B cell (primary cell): ENCODE measurements around the gene KRTAP5-9. TPM values are rescaled to one million over a fixed set of nuclear protein-coding genes. Genes with fewer than 3 reads are reported as not detected.

Experiments
- ATAC-seq: fragments of 200-7000 bp; cut with Tn5 transposase; one replicate; pipeline ENCODE4 v1.10.0; 2021; ENCODE audit warnings: low read depth, mild to moderate bottlenecking, moderate number of reproducible peaks, moderate library complexity
- CTCF ChIA-PET: fragments of 350-600 bp; sonication (Branson Sonifier 250); formaldehyde crosslinking; loops from one replicate; lab custom pipeline; 2021; ENCODE audit warnings: antibody characterized with exemption, inconsistent platforms; lab: Charles Lee
- POLR2A ChIA-PET: fragments of 350-600 bp; sonication (Branson Sonifier 250); formaldehyde crosslinking; loops from one replicate; lab custom pipeline; 2021; ENCODE audit warnings: antibody characterized with exemption; lab: Charles Lee
- DNase-seq: peaks from one replicate; pipeline ENCODE4 v3.0.0; 2013
- H2AFZ ChIP-seq: 2 replicates; pipeline ENCODE4 v1.6.1; 2012; ENCODE audit warnings: mild to moderate bottlenecking, low read depth, low read length; ENCODE audit not compliant: insufficient read depth, poor library complexity, severe bottlenecking
- H3K27ac ChIP-seq, 2 donors: 1 replicate in 1 of 2; 2 replicates in 1 of 2; pipeline ENCODE4 v1.5.1; 2012 to 2013; ENCODE audit warnings: low read length in 2 of 2, mild to moderate bottlenecking in 2 of 2, moderate library complexity in 1 of 2
- H3K27me3 ChIP-seq, 4 experiments: fragments of 200-600 bp in 1 of 4; sonication (generic) in 1 of 4; replicated peaks in 1 of 4; 1 replicate in 2 of 4; 2 replicates in 2 of 4; pipeline versions ENCODE4 v1.6.1 to v1.7.0; 2013 to 2016; ENCODE audit warnings: low read length in 3 of 4, mild to moderate bottlenecking in 2 of 4, mixed read lengths in 1 of 4, moderate library complexity in 1 of 4; ENCODE audit not compliant: insufficient read depth in 4 of 4, control insufficient read depth in 3 of 4; ENCODE audit errors: control extremely low read depth in 1 of 4
- H3K36me3 ChIP-seq, 2 experiments: replicated peaks in 1 of 2; 1 replicate in 1 of 2; 2 replicates in 1 of 2; pipeline versions ENCODE4 v1.6.1 to v1.7.1; 2013; ENCODE audit warnings: low read length in 1 of 2; ENCODE audit not compliant: insufficient read depth in 2 of 2, control insufficient read depth in 1 of 2; ENCODE audit errors: control extremely low read depth in 1 of 2, extremely low read depth in 1 of 2
- H3K4me1 ChIP-seq, 2 donors: fragments of 200-600 bp in 1 of 2; sonication (generic) in 1 of 2; 1 replicate in 1 of 2; 2 replicates in 1 of 2; pipeline versions ENCODE4 v1.5.1 to v1.6.1; 2013 to 2017; ENCODE audit warnings: low read length in 2 of 2; ENCODE audit not compliant: control insufficient read depth in 2 of 2, insufficient read depth in 2 of 2
- H3K4me2 ChIP-seq: replicated peaks from 2 replicates; pipeline ENCODE3; 2012; ENCODE audit warnings: mild to moderate bottlenecking, low read depth, low read length; ENCODE audit not compliant: poor library complexity, severe bottlenecking
- H3K4me3 ChIP-seq, 5 experiments: fragments of 200-600 bp in 1 of 5; sonication (generic) in 1 of 5; 1 replicate in 3 of 5; 2 replicates in 2 of 5; pipeline versions ENCODE4 v1.5.1 to v1.7.0; 2011 to 2016; ENCODE audit warnings: low read length in 4 of 5, mild to moderate bottlenecking in 4 of 5, low read depth in 2 of 5, control low read depth in 1 of 5, moderate library complexity in 1 of 5; ENCODE audit not compliant: insufficient read depth in 1 of 5; ENCODE audit errors: control extremely low read depth in 1 of 5, extremely low read depth in 1 of 5
- H3K79me2 ChIP-seq: fragments of 200-600 bp; sonication (generic); one replicate; pipeline ENCODE4 v1.6.0; 2016; ENCODE audit warnings: low read length; ENCODE audit not compliant: control insufficient read depth, insufficient read depth
- H3K9ac ChIP-seq: fragments of 200-600 bp; sonication (generic); 2 replicates; pipeline ENCODE4 v1.6.1; 2017; ENCODE audit warnings: mild to moderate bottlenecking, low read length, moderate library complexity
- H3K9me3 ChIP-seq, 3 donors: one replicate each; pipeline versions ENCODE4 v1.6.1 to v1.7.1; 2013; ENCODE audit warnings: low read length in 2 of 3; ENCODE audit not compliant: control insufficient read depth in 2 of 3, insufficient read depth in 1 of 3; ENCODE audit errors: control extremely low read depth in 1 of 3
- H4K20me1 ChIP-seq: 2 replicates; pipeline ENCODE4 v1.6.0; 2012; ENCODE audit warnings: mild to moderate bottlenecking, low read length; ENCODE audit not compliant: insufficient read depth, control insufficient read depth, poor library complexity, severe bottlenecking
- H3K27ac Mint-ChIP-seq: one replicate; pipeline ENCODE4 v1.8.0; 2021; ENCODE audit warnings: mixed read lengths
- H3K27me3 Mint-ChIP-seq: one replicate; pipeline ENCODE4 v1.8.0; 2021; ENCODE audit warnings: mixed read lengths
- H3K4me1 Mint-ChIP-seq: one replicate; pipeline ENCODE4 v1.8.0; 2021; ENCODE audit warnings: mixed read lengths
- H3K4me3 Mint-ChIP-seq: one replicate; pipeline ENCODE4 v1.8.0; 2021; ENCODE audit warnings: mixed read lengths
- H3K9me3 Mint-ChIP-seq: one replicate; pipeline ENCODE4 v1.8.0; 2022; ENCODE audit warnings: mixed read lengths; ENCODE audit not compliant: insufficient read depth
- CTCF ChIP-seq: fragments of 200-600 bp; IDR thresholded peaks from one replicate; pipeline ENCODE4 v1.8.0; 2022; ENCODE audit warnings: antibody characterized with exemption, mild to moderate bottlenecking
- EZH2 ChIP-seq: IDR thresholded peaks from 2 replicates; pipeline ENCODE4 v1.6.1; 2012; ENCODE audit warnings: borderline replicate concordance, low read depth, mild to moderate bottlenecking, moderate library complexity, low read length; ENCODE audit not compliant: insufficient read depth, poor library complexity, severe bottlenecking
- WGBS: methylation state at CpG from one replicate; pipeline ENCODE4 v1.1.5; 2013; ENCODE audit warnings: missing lambda C conversion rate; ENCODE audit not compliant: insufficient coverage; 5-methylcytosine and 5-hydroxymethylcytosine counted together
- intact Hi-C: fragments of 100-400 bp; cut with micrococcal nuclease; formaldehyde crosslinking; loops from one replicate; pipeline ENCODE4 v1.10.0; 2022
- polyA plus RNA-seq: library from polyadenylated mRNA; depleted of rRNA; stranded (reverse); fragments of >200 nt; gene quantifications from 2 replicates; pipeline ENCODE4 v1.2.3, GENCODE V29; 2012
- total RNA-seq, 2 donors: library from RNA; stranded (reverse); fragments of 120-200 nt in 1 of 2; gene quantifications; 1 replicate in 1 of 2; 2 replicates in 1 of 2; pipeline versions ENCODE4 v1.2.3 to v1.2.4, GENCODE V29; 2013 to 2022

The KRTAP5-9 gene
- total and polyA plus RNA-seq, 2 donors (not counting 1 experiment from before 2014, with no cell fraction given), result 0.34 to 0.95 TPM

GRCh38 chr11:71580057-71581003, 32.1 kb downstream of the KRTAP5-9 start:
- Histone ChIP-seq H3K27me3 (peaks cover 0 to 12% (median 0%) of the 10 kb centered on the region in 4 experiments), H3K9me3 (no peaks in the 10 kb centered on the region), H3K4me1 (peaks cover 0 to 2% of the 10 kb centered on the region in 2 donors), H4K20me1 (no peaks in the 10 kb centered on the region), H3K9ac (no peak overlapping the region), H2AFZ (no peak overlapping the region), H3K79me2 (no peaks in the 10 kb centered on the region), H3K4me3 (no peak overlapping the region), H3K27ac (no peak overlapping the region), H3K36me3 (no peaks in the 10 kb centered on the region), H3K4me2 (no peak overlapping the region)
- H3K27me3 Mint-ChIP-seq, result peaks cover 33% of the 10 kb centered on the region
- H3K4me1 Mint-ChIP-seq, result peaks cover 3% of the 10 kb centered on the region
- H3K4me3 Mint-ChIP-seq, result no peak overlapping the region
- WGBS, result no CpG with 5 or more reads among the region's 8 CpGs
- intact Hi-C loops, result no loop called here
- CTCF ChIA-PET, result interaction anchor here (0.6 to 1.4 kb wide), 3 partner anchors 17 to 34 kb away, joined by 3 to 6 read pairs (median 3); no protein-coding TSS in a partner anchor
- no peaks in the 10 kb centered on the region for H3K9me3 Mint-ChIP-seq
- no peak for ATAC-seq
- POLR2A ChIA-PET, result no interaction called here
- TF ChIP-seq CTCF (peak; percentile 75), EZH2 (no peak)
- DNase-seq, result peak; percentile 30
- no peak overlapping the region for H3K27ac Mint-ChIP-seq

- Histone ChIP-seq H3K9ac (no peak overlapping the region), H3K4me3 (no peak overlapping the region), H3K79me2 (no peaks in the 10 kb centered on the region), H3K27me3 (peaks cover 0 to 12% (median 0%) of the 10 kb centered on the region in 4 experiments), H3K4me1 (peaks cover 0 to 2% of the 10 kb centered on the region in 2 donors), H3K4me2 (no peak overlapping the region), H2AFZ (no peak overlapping the region), H3K36me3 (no peaks in the 10 kb centered on the region), H3K27ac (no peak overlapping the region), H4K20me1 (no peaks in the 10 kb centered on the region), H3K9me3 (no peaks in the 10 kb centered on the region)
- Mint-ChIP-seq H3K4me1 (peaks cover 3% of the 10 kb centered on the region), H3K4me3 (no peak overlapping the region), H3K27ac (no peak overlapping the region), H3K9me3 (no peaks in the 10 kb centered on the region), H3K27me3 (peaks cover 33% of the 10 kb centered on the region)
- intact Hi-C loops, result no loop called here
- ChIA-PET POLR2A (no interaction called here), CTCF (no interaction called here)
- ATAC-seq, result no peak
- TF ChIP-seq EZH2 (no peak), CTCF (no peak)
- DNase-seq, result no peak
- 80% methylated on average over 4 of the region's 4 CpGs for WGBS
Observed at GRCh38 chr11:71581826-71582225, 33.6 kb downstream of the KRTAP5-9 start.
